GM10248 (cell line): ENCODE data around the gene QSER1.

Experiments used
- CTCF ChIA-PET: fragments of 300-600 bp; sonication (Branson Sonifier 250); formaldehyde crosslinking; extraction: SDS; loops from one replicate; lab custom pipeline; 2021; ENCODE audit warnings: antibody characterized with exemption; lab: Yijun Ruan, JAX
- POLR2A ChIA-PET: fragments of 350-650 bp; sonication (Branson Sonifier 250); formaldehyde crosslinking; extraction: SDS; loops from one replicate; lab custom pipeline; 2020; ENCODE audit warnings: antibody characterized with exemption; lab: Yijun Ruan, JAX
- DNase-seq: peaks from one replicate; pipeline ENCODE4 v3.0.0; 2012; ENCODE audit errors: extremely low spot score
- CTCF ChIP-seq: IDR thresholded peaks from 2 replicates; pipeline ENCODE4 v1.5.1; 2012; ENCODE audit warnings: mild to moderate bottlenecking, low read depth; ENCODE audit errors: extremely low read depth, missing control alignments, control extremely low read depth

The QSER1 gene

GRCh38 chr11:32894149-32894827, 1.7 kb downstream of the QSER1 start:
- DNase-seq = peak; percentile 56
- TF ChIP-seq CTCF = no peak
- ChIA-PET POLR2A (no interaction called here), CTCF (interaction anchor here (0.8 to 3.3 kb wide), 12 partner anchors 8 to 267 kb away, joined by 3 to 12 read pairs (median 4); partner anchors contain the start of gene CSTF3)

- ChIA-PET POLR2A (no interaction called here), CTCF (interaction anchor here (0.8 to 3.3 kb wide), 15 partner anchors 10 to 266 kb away, joined by 3 to 12 read pairs (median 3); partner anchors contain the start of genes CSTF3 and PRRG4)
- TF ChIP-seq CTCF = no peak
- DNase-seq = no peak
Observed at GRCh38 chr11:32894921-32895320, 2.3 kb downstream of the QSER1 start.

GRCh38 chr11:32895471-32895870, 2.9 kb downstream of the QSER1 start:
- POLR2A ChIA-PET = no interaction called here

GRCh38 chr11:32897103-32897502, 4.5 kb downstream of the QSER1 start:
- ChIA-PET CTCF (interaction anchor here (1.2 to 1.6 kb wide), 4 partner anchors 8 to 168 kb away, joined by 4 to 5 read pairs (median 4); no protein-coding TSS in a partner anchor), POLR2A (no interaction called here)
- no peak for DNase-seq
- no peak for TF ChIP-seq CTCF

More at GRCh38 chr11:32895471-32895870, 2.9 kb downstream of the QSER1 start:
- DNase-seq = no peak
- CTCF ChIA-PET = interaction anchor here (0.8 to 2.4 kb wide), 8 partner anchors 9 to 88 kb away, joined by 3 to 8 read pairs (median 3); partner anchors contain the start of gene PRRG4
- no peak for TF ChIP-seq CTCF

GRCh38 chr11:32899438-32899837, 6.8 kb downstream of the QSER1 start:
- peak; percentile 43 for DNase-seq
- ChIA-PET POLR2A (no interaction called here), CTCF (no interaction called here)
- TF ChIP-seq CTCF = no peak

- no peak for DNase-seq
- POLR2A ChIA-PET = interaction anchor here (0.6 kb wide), 1 partner anchor 25 kb away, joined by 3 read pairs; no protein-coding TSS in a partner anchor
Observed at GRCh38 chr11:32902089-32902665, 9.6 kb downstream of the QSER1 start.

More at GRCh38 chr11:32902089-32902665, 9.6 kb downstream of the QSER1 start:
- TF ChIP-seq CTCF = no peak
- CTCF ChIA-PET = interaction anchor here (1.0 to 2.0 kb wide), 3 partner anchors 9 to 481 kb away, joined by 3 to 4 read pairs (median 3); no protein-coding TSS in a partner anchor
